Fibroblast of skin of scalp (primary cell): ENCODE results near the gene FEZF1. TPM values are rescaled to one million over a fixed set of nuclear protein-coding genes. Genes with fewer than 3 reads are reported as not detected.

Experiments used
- DNase-seq: peaks from one replicate; pipeline ENCODE4 v3.0.0-alpha.2; 2013
- polyA plus RNA-seq, 2 experiments: library from polyadenylated mRNA; unstranded; fragments of 120-200 nt; gene quantifications; one replicate each; pipeline ENCODE4 v1.2.1, GENCODE V29; 2013; ENCODE audit not compliant: insufficient read length in 2 of 2

FEZF1 gene
- polyA plus RNA-seq (2013, experiment 1 of 2; ENCODE audit: insufficient read length) = not detected
- polyA plus RNA-seq (2013, experiment 2 of 2; ENCODE audit: insufficient read length) = not detected

DNA sequence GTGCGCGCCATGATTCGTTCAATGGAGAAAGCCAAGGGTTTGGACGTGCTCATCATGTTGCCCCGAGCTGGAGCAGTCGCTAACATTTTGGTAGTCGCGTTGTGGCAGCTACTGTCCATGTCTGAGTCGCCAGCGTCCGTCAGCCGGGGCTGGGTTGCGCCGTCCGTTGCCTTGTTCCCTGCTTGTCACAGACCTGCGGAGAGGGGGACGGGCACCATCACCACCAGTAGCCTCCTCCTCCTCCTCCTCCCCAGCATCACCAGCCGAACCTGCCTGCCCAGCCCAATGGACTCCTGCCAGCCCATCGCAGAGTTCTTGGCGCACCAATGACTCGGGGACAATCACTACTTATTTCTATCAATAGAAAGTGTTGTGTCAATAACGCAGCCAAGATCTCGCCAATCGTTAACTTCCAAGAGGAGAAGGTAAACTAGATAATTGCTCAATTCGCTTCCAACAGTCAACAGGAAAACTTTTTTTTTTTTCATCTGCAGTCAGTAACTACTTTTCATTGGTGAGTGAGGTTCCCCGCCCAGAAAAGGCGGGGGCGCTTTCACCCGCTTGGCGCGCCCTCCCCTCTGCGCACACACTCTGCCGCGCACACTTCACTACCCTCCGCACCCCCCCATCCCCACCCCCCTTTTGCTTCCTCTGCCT lies at the start of gene FEZF1:
FEZF1 (minus strand) TSS at position 432 of the 657 bp plus-strand sequence; CDS start at position 119, 313 bp downstream.
- DNase-seq = no peak

DNA sequence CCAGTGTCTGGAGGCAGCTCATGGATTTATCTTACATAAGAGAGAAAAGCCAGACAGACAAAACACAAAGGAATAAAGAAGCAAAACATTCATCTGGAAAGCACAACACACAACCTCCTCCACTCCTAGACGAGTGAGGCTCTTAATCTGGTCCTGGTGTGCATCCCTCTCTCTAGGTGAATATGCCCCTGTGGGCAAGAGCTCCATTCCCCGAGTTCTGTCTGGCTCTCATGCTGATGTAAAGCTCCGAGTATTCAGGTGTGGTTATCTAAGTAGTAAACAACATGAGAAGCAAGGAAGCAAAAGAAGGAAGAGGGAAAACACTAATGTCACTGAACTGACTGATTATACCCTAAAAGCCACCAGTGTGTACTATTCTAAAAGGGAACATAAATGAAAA lies 47.9 kb upstream of the FEZF1 start:
- no peak for DNase-seq

DNA sequence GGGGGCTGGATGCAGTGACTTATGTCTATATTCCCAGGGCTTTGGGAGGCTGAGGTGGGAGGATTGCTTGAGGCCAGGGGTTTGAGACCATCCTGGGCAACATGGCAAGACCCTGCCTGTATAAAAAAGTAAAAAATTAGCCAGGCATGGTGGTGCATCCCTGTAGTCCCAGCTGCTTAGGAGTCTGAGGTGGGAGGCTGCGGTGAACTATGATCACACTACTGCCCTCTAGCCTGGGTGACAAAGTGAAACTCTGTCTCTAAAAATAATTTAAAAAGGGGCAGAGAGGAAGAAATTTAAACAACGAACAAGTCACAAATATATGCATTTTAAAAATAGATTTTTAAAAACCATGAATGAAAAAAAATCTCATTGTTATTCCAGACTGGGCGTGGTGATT lies 46.2 kb upstream of the FEZF1 start:
- no peak for DNase-seq

DNA sequence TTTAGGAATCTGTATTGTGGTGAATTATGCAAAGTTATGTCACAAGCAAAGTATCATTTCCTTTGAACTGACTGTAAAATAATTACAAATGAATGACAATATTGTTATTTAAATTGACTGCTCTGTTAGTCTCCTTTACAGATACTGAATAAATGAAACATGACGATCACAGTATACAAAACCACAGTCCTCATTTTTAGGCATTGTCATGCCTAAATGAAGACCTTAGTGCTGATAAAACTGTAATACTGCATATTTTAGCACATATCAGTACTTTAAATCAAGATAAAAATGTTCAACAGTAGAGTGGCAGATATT lies 39.7 kb upstream of the FEZF1 start:
- no peak for DNase-seq

DNA sequence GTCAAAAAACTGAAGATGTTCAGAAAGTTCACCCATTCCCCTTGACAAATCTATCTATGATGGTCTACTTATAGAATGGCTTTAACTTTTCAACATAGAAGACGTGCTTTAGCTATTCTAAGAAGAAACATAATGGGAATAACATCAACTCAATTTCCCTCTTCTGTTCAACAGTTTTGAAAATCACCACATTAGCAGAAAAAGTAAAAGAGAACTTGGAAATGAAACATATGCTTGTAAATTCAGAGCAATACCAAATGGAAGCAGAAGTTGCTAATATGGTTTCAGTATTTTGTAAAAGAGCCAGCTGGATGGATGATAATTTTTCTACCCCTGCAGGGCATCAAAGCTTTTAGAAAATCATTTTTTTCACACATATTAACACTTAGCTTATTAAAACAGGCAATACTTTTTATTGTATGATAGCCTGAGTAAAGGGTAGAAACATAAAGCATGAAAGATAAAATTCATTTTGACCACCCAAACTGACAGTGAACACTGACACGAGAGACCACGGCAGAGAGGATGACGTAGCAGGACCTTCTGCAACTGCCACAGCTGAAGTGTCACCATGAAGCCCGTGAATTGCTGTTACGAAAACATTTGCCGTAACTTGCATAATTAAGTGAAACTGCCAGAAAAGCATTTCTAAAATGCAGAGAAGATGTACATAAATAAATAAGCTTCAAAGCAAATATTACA lies 39.2 kb upstream of the FEZF1 start:
- no peak for DNase-seq

DNA sequence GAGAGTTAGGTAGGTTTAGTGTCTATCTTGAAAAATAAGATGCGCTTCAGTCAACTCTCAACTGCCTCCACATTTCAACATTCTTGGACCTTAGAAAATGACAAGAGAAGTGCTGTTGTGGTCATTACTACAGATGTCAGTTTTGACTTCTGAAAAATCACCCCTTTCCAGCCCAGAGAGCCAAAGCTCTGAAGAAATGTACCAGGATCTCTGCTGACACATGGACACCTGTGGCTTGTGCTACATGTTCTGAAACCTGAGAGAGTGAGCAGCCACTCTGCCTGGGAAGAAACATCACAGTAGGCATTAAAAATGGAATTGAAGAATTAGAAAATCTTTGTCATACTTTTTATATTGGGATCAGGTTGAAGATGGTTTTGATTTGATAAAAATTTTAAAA lies 35.9 kb upstream of the FEZF1 start:
- no peak for DNase-seq

DNA sequence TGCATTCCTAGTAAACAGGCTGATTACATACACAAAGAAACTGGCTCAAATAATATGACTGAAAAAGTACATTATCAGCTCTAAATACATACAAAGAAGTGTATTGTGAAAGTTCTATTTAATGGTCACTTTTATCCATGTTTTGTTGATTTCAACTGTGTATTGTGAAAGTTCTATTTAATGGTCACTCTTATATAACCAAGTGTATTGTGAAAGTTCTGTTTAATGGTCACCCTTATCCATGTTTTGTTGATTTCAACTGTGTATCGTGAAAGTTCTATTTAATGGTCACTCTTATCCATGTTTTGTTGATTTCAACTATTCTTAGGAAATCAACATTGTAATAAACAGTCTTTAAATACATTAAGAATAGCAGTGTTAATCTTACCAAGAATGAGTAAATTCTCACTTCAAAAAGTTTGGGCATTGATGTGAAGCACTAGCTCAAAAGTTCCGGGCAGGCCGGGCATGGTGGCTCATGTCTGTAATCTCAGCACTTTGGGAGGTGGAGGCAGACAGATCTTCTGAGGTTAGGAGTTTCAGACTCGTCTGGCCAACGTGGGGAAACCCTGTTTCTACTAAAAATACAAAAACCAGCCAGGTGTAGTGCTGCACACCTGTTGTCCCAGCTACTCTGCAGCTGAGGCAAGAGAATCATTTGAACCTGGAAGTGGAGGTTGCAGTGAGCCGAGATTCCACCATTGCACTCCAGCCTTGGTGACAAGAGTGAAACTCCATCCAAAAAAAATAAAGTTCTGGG lies 34.8 kb upstream of the FEZF1 start:
- no peak for DNase-seq

DNA sequence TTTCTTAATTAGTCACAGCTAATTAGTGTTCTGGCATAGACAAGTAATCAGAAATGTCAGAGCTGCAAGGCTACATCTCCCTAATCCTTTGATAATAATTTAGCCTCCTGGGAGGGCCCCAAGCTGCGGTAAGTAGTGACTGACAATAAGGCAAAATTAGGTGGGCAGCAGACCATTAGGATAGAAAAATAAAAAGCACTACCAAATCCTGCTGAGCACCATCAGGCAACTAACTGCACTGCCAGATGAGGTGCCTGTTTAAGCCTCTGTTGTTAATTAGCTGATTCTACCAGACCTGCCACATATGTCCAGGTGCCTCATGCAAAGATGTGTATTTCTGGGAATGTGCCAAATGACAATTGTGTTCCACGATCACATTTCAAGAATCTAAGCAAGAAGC lies 32.5 kb upstream of the FEZF1 start:
- no peak for DNase-seq

DNA sequence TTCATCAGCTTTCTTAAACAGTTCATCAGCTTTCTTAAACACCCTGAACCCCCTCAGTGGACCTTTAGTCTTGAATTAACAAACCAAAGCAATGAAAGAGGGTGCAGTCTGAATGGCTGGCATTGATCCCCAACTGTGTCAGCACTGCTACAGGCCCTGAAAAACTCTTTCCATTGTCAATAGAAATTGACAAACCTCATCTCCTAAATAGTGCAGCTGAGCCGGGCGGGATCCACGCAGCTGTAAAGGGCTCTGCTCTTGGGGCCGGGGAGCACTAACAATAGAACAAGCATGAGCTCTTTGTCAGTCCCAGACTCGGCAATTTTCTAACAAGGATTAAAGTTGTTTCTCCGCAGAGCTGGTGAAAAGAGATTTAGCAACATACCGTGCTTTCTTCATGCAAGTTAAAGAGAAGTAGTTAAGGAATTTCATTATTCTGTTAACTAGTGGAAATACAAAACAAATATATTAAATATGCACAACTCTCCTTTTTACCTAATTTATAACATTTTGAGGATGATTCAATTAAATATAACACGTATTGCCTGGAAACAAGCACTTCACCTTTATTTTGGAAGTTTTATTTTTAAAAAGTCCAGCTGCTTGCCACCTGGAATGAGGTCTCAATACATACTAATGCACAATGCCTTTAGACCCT lies 24.7 kb upstream of the FEZF1 start:
- DNase-seq = no peak

DNA sequence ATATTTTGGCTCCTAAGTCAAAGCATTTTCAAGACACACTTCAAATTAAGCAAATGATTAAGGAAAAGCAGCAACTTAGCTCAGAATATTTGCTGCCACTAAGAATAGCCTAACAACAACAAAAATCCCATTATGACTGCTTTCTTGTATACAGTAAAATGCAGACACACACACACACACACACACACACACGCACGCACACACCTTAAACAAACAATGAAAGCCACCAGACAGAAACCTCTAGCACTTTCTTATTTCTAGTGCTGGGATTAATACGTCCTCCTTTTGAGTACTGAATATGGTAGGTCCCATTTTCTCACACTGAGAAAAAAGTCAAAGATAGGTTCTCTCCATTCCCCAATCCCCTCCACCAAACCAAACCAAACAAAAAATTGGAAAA lies 23.4 kb upstream of the FEZF1 start:
- no peak for DNase-seq

DNA sequence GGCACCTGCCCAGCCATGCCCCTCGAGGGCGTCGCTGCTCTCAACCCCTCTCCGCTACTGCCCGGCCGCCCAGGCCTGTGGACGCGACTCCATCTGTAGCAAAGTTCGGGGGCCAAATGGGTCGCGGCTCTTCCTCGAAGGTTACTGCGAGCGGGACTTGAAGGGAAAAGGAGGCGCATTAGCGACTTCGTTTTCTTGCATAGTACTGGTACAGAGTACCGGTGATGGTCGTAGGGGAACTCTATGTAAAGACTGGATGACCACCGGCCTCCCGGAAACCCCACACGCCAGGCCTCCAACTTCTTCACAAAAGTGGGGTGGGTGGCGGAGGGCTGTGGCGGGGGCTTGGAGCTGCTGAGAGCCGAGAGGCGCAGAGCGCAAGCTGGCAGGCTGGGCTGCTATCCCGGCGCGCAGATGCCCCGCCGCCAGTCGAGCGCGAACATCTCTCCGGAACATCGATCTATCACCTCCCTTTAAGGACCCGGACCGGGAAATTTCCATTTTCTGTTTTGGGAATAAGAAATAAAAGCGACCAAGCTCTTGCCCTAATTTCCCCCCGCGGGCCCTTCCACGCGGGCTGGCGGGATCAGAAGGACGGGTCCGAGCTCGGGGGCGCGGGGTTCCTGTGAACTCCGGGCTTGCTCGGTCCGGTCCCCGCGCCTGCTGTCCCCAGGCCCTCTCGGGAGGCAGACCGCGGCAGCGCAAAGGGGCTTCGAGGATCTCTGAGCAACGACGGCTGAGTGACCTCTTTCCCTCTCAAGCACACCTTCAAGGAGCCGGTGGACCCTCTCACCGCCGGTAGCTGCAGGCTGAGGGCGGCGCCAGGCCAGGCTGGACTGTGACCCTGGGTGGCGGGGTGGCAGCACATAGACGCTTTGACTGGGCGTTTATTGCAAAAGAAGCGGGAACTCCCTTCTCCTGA lies 12.2 kb upstream of the FEZF1 start:
- DNase-seq = no peak

DNA sequence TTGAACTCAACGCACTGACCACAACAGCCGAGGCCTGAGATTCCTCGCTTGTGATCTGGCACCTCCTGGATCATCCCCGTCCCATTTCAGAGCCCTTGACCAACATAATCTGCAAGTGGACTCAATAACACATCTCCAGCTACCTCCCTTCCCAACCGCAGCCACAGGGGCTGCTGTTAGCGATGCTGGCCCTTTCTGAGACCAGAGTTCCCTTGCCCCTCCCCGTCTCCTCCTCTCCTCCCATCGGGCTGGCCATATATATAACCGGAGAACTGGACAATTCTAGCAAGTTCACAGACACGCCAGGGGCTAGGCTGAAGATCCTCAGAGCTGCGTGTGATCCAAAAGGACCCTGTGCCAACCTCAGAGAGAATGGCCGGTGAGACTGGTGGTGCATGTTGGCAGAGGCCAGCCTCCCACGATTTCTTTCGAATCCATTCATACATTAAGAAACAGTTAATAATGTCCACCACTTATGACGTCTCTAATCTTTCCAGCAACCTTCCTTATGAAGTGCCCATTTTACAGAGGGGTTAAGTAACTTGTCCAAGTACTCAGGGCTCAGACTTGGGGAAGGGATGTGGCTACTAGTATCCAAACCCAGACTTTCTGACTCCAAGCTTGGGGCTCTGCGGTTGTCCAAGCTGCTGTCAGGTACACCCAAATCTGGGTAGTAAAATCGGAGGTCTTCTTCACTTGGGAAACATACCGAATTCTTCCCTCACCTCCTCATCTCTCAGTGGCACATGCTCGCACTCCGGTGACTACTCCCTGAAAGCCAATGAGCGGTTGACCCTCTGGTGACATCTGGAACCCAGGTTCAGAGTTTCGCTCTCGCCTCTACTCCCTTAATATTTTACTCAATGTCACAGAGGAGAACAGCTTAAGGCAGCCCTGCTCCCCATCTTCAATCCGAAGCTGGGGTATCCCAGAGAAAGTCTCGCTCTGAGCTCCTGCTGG lies 11.2 kb upstream of the FEZF1 start:
- DNase-seq = no peak

DNA sequence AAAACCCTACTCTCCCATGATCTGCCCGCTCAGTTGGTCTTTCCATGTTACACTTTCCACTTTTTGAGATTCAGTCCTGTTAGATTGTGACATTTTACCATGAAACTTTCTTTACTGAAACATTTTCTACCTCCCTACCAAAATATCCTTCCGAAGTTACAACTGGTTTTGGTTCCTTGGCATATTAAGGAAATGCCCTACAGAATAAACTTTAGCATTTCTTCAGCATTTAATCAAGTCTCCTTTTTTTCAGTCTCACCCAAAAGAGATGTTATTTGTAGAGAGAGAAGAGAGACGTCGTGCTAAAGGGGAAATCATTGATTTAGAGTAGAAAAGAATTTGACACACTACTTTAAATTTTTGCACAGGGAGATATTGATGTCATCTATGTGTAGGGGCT lies 9.7 kb upstream of the FEZF1 start:
- no peak for DNase-seq

DNA sequence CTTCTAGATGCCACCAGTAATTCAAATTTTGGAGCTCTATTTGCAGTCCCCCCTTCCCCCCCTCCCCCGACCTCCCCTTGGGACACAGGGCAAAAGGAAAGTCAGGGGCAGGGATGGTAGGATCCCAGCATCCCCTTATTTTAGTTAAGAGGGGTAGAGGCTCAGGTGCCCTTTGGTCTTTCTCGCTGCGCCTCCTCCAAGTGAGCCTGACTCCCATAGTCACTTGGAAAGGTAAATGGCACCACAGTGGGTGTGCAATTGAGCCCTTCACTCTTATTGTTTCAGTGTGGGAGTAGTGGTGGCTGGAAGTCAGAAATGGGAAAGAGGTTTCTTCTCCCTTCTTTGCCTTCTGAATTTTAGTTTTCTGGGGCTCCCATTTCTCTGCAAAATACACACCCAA lies 8.2 kb upstream of the FEZF1 start:
- no peak for DNase-seq

DNA sequence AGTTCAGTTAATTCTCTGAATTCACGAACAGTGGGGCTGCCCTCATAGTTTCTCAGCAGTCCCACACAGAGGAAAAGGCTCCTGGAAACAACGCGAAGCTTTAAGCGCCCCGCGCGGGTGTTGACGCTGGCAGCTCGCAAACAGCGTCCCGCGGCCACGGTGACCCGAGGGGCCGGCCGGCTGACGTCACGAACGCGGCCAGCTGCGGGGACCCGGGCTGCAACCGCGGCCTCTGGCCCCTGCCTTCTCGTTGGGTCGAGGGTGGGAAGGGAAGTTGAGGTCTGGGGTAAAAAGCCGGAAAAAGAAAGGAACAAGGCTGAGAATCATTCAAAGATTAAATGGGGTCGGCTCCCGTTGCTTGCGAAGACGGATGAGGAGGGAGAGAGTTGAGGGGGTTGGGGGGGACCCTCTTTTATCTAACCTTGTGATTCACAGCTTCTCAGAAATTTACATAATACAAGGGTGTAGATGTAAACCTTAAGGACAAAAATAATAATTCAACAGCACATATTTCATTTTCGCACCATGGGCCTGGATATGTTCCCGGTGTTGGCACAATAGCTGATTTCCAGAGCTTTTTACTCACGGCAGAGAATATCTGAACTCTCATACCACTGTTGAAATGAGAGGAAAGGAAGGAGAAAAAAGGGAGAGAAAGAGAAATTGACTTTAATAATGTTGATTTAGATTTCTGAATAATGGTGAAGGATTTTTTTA lies 7.3 kb upstream of the FEZF1 start:
- DNase-seq = no peak

DNA sequence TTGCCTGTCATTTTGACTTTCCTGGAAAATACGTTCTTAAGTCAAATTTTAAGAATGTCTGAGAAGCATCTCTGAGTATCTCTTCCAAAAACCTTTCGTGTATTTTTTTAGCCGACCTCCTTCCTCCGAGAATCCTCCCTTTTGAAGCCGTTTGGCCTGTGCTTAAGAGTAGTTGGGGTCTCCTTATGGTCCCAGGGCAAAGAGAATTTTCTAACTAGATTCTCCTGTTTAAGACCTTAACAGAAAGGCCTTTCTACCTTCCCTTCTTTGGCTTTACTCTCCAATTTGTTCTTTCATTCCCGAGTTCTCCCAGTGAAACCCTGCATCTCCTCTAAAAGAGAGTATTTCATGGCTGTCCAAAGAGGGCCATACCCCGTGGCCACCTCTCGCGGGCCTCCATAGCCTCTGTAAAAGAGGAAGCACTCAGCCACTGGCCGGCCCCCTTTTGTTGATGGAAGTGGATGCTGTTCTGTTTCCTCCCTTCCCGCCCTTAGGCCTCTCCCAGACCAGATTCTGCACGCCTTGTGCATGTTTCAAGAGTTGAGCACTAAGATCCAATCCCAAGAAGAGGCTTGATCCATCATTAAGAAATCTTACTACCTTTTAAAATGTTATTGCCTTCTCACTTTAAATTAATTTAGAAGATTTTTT lies 6.6 kb upstream of the FEZF1 start:
- no peak for DNase-seq

DNA sequence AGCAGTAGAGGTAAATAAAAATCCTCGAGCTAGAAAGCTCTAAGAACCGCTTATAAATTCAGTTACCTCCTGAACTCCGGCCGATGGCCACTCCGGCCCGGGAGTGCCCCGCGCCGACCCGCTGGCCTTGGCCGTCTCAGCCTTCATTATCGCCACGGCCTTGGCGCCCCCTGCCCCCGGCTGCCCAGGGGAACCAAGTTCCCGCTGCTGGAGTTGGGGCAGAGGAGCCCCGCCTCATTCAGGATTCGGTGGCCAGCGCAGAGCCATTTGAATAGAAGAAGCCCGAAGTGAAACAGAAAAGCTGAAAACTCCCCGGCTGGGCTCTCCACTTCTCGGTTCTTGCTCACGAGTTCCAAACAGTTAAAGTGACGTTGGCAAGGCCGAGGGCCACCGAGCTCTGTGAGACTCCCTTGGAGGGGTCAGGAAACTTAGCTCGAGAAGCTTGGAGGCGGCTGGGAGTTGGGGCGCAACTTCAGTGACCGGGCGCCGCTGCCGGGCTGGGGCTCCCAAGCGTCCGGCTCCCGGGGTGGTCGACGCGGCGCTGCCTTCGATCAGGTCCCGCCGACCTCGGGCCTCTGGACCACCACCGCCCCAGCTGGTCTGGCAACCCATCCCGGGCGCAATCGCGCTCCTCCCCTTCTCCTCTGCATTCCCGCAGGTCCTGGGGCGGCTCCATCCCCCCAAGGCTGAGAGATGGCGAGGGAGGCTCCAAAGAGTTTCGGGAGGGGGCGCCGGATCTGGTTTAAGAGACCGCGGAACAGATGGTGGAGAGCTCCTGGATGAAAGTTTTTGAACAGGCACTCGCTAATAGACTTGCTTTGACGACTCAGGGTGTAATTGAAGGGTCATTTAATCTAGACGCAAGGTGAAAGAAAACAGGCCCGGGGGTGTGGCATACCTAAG lies 5.8 kb upstream of the FEZF1 start:
- peak; percentile 12 for DNase-seq

DNA sequence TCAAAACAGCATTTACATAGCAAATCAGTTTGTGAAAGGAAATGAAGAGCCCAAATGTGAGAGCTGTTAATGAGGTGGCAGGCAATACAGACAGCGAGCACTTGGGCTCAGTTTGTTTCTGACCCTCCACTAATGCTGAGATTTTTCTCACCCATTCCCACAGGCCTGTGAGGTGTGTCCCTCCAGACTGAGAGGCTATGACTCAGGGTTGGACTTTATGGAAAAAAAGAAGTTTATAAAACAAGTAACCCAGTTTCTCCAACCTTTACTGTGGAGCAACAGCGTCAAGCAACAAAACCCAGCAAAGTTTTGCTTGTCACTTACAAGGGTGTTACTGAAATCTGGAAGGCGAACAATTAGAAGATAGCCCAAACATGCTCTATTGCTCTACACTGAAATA lies 4.9 kb upstream of the FEZF1 start:
- no peak for DNase-seq

DNA sequence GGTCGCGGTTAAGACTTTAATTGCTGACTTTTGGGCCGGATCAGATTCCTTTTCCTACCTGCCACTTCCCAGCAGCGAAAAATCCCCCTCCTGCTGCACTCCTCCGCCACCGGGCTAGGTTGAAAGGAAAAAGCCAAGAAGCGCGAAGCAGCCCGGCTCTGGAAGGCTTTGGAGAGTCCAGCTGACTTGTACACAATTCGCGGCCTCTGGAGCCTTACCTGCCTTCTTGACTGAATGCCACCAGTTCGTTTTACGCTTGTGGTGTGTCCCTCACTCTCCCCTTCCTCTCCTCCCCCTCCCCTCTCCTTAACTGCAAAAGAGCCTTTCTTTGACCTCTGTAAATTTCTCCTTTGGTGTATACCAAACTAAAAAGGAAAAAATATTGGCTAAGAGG lies 2.7 kb upstream of the FEZF1 start:
- DNase-seq = no peak
